Measurements from ENCODE around the gene CRYGS.

- TF ChIP-seq EZH2 (optimal IDR thresholded peaks at IDR 0.05; ENCODE audit: low read depth, low read length), result no peak
- TF ChIP-seq CTCF (IDR thresholded peaks at IDR 0.05; ENCODE audit: low read length), result no peak
Measured at GRCh38 chr3:186519021-186519658, 25.0 kb downstream of the CRYGS start.

All from MM.1S (cell line).